ENCODE measurements around the gene LRRC28. TPM values are rescaled to one million over a fixed set of nuclear protein-coding genes. Genes with fewer than 3 reads are reported as not detected.

LRRC28 gene
- total RNA-seq, 2 experiments from 2014 or later: 14.0 to 16.1 TPM

DNA sequence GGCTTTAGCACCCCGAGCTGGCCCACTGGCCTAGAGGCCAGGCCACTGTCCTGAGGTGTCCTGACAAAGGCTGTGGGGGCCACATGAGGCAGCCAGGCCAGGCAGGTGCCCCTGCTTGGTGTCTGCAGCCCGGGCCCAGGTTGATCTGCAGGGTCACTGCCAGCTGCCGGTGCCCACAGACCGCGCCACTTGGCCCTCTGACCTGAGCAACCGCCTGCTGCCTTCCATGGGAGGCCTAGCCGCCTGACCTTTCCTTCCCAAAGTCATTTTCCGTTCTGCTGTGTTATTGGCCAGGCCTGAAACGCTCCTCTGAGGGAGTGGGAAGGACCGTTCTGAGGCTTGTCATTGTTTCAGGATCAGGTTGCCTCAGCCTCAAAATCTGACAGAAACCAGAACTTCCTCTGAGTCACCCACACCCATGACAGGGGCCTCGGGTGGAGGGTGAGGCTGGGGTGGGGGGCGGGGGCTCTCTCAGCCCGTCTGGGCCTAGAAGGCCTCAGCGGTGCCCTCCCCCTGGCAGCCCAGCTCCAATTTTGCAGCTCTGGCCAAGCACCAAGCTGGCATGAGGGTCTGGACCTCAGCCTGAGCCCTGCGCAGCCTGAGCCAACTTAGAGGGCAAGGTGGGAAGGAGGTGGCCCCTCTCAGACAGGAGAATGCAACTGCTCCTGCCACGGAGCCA, 173.8 kb downstream of the LRRC28 start:
- POLR2A ChIA-PET: interaction anchor here (1.4 to 1.5 kb wide), 2 partner anchors 10 to 15 kb away, joined by 3 to 5 read pairs; no protein-coding TSS in a partner anchor
- peak overlapping the region; percentile 89 for H3K27ac Mint-ChIP-seq
- H3K4me1 Mint-ChIP-seq (ENCODE audit: low read depth): peaks cover 56% of the 10 kb centered on the region
- peak; percentile 73 for DNase-seq
- peaks cover 3% of the 10 kb centered on the region for H3K9me3 Mint-ChIP-seq
- intact Hi-C loops (cut with micrococcal nuclease): no loop called here
- H3K27me3 Mint-ChIP-seq: no peaks in the 10 kb centered on the region
- H3K36me3 Mint-ChIP-seq (ENCODE audit: low read depth): peaks cover 9% of the 10 kb centered on the region
- peak overlapping the region; percentile 36 for H3K4me3 Mint-ChIP-seq
- peak; percentile 97 for ATAC-seq
- CTCF ChIA-PET: interaction anchor here (1.1 to 1.3 kb wide), 3 partner anchors 153 to 279 kb away, joined by 3 to 5 read pairs (median 3); no protein-coding TSS in a partner anchor
- TF ChIP-seq, protein P1, sequence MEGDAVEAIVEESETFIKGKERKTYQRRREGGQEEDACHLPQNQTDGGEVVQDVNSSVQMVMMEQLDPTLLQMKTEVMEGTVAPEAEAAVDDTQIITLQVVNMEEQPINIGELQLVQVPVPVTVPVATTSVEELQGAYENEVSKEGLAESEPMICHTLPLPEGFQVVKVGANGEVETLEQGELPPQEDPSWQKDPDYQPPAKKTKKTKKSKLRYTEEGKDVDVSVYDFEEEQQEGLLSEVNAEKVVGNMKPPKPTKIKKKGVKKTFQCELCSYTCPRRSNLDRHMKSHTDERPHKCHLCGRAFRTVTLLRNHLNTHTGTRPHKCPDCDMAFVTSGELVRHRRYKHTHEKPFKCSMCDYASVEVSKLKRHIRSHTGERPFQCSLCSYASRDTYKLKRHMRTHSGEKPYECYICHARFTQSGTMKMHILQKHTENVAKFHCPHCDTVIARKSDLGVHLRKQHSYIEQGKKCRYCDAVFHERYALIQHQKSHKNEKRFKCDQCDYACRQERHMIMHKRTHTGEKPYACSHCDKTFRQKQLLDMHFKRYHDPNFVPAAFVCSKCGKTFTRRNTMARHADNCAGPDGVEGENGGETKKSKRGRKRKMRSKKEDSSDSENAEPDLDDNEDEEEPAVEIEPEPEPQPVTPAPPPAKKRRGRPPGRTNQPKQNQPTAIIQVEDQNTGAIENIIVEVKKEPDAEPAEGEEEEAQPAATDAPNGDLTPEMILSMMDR (IDR thresholded peaks at IDR 0.05): no peak

DNA sequence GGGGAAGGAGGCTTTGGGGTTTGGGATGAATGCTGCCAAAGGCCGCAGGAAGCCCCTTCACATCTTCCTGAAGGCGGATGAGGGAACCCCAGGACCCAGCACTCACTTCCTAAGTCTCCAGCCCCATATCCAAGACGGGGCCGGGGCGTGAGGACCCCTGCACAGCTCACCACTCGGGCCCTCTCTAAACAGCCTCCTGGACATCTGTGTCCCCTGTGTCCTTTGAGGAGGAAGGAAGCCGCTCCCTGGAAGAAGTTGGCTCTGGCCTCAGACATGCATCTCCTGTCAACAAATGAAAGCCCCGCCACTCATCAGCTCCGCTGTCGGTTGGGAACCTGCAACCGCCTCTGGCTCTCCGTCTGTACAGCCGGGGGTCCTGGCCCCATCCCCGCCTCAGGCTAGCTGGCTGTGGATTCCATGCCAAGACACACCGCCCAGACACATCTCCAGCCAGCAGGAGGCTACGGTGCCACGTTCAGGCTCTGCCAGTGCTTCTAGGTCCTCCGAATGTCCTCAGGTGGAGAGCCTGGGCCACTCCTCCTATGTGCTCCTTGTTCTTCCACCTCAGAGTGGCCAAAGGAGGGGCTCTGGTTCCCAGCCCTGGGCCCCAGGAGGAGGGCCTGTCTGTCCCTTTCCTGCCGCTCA, 174.5 kb downstream of the LRRC28 start:
- intact Hi-C loops (cut with micrococcal nuclease): no loop called here
- H3K4me3 Mint-ChIP-seq: no peak overlapping the region
- H3K4me1 Mint-ChIP-seq (ENCODE audit: low read depth): peaks cover 52% of the 10 kb centered on the region
- H3K27ac Mint-ChIP-seq: peak overlapping the region; percentile 21
- CTCF ChIA-PET: interaction anchor here (1.1 to 1.3 kb wide), 3 partner anchors 153 to 278 kb away, joined by 3 to 5 read pairs (median 3); no protein-coding TSS in a partner anchor
- no peaks in the 10 kb centered on the region for H3K27me3 Mint-ChIP-seq
- DNase-seq (no peak), ATAC-seq (no peak)
- POLR2A ChIA-PET: interaction anchor here (1.4 to 1.5 kb wide), 2 partner anchors 9 to 14 kb away, joined by 3 to 5 read pairs; no protein-coding TSS in a partner anchor
- peaks cover 3% of the 10 kb centered on the region for H3K36me3 Mint-ChIP-seq (ENCODE audit: low read depth)
- TF ChIP-seq, protein P1 (IDR thresholded peaks at IDR 0.05): no peak
- H3K9me3 Mint-ChIP-seq: peaks cover 3% of the 10 kb centered on the region

DNA sequence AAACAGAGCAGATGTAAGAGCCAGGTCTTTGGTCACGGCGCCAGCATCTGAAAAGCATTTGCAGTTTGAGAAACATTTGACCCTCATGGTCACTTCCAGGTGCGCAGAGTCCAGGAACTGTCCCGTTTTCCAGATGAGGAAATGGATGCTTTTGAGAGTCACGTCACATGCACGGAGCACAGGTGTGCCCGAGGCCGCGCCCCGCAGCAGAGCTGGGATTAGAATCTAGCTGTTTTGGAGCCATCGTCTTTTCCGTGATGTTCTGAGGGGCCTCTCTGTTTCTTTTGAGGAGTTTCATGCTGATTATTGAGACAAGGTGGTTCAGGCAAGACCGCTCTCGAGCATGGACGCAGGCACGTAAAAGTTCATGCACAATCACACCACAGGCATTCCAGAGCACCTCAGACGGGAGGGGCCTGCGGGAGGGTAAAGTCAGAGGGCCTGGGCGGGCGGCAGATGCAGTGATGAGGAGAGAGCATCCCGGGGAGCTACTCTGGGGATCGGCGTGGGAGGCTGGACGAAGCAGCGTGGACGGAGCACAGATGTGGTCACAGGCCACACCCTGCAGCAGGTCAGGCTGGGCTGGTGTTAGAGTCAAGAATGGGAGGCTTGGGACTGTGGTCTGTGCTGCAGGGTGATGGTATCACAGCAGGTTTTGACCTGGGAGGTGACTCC, 175.3 kb downstream of the LRRC28 start:
- ATAC-seq: no peak

DNA sequence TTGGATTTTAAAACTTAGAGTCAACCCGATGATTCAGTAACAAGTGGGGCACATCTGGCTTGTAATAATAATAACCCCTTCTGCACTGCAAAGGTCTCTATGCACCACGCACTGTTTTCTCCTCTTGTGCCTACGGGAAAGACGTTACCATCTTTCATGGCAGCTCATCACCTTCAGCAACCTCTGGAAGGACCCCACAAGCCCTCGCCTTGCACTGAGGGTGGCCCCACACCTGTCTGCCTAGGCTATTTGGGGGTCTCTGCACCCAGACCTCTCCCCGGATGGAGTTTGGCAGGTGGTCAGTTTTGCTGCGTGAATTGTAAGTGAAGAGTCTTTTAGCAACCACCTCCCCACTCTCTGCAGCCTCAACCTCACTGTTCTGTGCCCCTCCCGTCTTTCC, 175.9 kb downstream of the LRRC28 start:
- Mint-ChIP-seq H3K4me1 (ENCODE audit: low read depth) (peaks cover 48% of the 10 kb centered on the region), H3K36me3 (ENCODE audit: low read depth) (peaks cover 3% of the 10 kb centered on the region), H3K9me3 (peaks cover 3% of the 10 kb centered on the region), H3K4me3 (no peak overlapping the region), H3K27ac (no peak overlapping the region), H3K27me3 (no peaks in the 10 kb centered on the region)
- ChIA-PET POLR2A (interaction anchor here (0.6 to 1.3 kb wide), 3 partner anchors 55 to 610 kb away, joined by 3 read pairs; no protein-coding TSS in a partner anchor), CTCF (no interaction called here)
- intact Hi-C loops (cut with micrococcal nuclease): no loop called here
- no peak for ATAC-seq
- TF ChIP-seq, protein P1 (IDR thresholded peaks at IDR 0.05): no peak
- no peak for DNase-seq

More for the DNA sequence above, 175.3 kb downstream of the LRRC28 start:
- H3K36me3 Mint-ChIP-seq (ENCODE audit: low read depth): peaks cover 3% of the 10 kb centered on the region
- H3K27me3 Mint-ChIP-seq: no peaks in the 10 kb centered on the region
- TF ChIP-seq, protein P1 (IDR thresholded peaks at IDR 0.05): no peak
- DNase-seq: no peak
- no peak overlapping the region for H3K4me3 Mint-ChIP-seq
- ChIA-PET CTCF (interaction anchor here (1.1 to 1.3 kb wide), 2 partner anchors 154 to 277 kb away, joined by 3 to 5 read pairs; no protein-coding TSS in a partner anchor), POLR2A (interaction anchor here (0.6 to 1.5 kb wide), 4 partner anchors 9 to 610 kb away, joined by 3 to 5 read pairs (median 3); no protein-coding TSS in a partner anchor)
- H3K27ac Mint-ChIP-seq: no peak overlapping the region
- H3K9me3 Mint-ChIP-seq: peaks cover 3% of the 10 kb centered on the region
- H3K4me1 Mint-ChIP-seq (ENCODE audit: low read depth): peaks cover 49% of the 10 kb centered on the region
- intact Hi-C loops (cut with micrococcal nuclease): no loop called here

Measured in activated CD8-positive, alpha-beta T cell treated with anti-CD3 and anti-CD28 coated beads for 36 hours (primary cell).